IPS DF 19.7 (cell line): ENCODE data around the gene TRAF4.
"Not testable (repeated sequence)": the region's sequence is repeated elsewhere in the genome, so short reads cannot be mapped to it uniquely, and the experiment has no call there.

Experiments
- DNase-seq: peaks from one replicate; pipeline ENCODE4 v3.0.0-alpha.2; 2013; ENCODE audit warnings: low read depth, low spot score

TRAF4 gene

DNA sequence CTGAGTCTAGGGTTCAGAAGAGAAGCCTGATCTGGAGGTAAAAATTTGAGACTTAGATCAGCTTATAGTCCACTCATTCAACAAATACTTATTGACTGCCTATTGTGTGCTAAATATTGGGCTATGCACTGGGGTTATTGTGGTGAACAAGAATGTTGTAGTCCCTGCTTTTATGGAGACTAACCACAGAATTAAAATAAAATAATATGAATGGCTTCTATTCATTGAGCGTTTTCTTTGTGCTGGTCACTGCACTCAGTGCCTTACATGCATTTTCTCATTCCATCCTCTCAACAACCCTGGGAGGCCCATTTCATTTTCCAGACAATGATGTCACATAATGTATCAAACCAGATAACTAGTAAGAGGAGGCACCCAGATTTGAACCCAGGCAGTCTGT is 10.5 kb upstream of the TRAF4 start:
- no peak for DNase-seq

GRCh38 chr17:28734712-28735241 is 9.0 kb upstream of the TRAF4 start:
- no peak for DNase-seq

GRCh38 chr17:28735242-28735722 is 8.5 kb upstream of the TRAF4 start:
- no peak for DNase-seq

- DNase-seq, result not testable (repeated sequence)
These were observed 7.7 kb upstream of the TRAF4 start for GRCh38 chr17:28735913-28736769.

DNA sequence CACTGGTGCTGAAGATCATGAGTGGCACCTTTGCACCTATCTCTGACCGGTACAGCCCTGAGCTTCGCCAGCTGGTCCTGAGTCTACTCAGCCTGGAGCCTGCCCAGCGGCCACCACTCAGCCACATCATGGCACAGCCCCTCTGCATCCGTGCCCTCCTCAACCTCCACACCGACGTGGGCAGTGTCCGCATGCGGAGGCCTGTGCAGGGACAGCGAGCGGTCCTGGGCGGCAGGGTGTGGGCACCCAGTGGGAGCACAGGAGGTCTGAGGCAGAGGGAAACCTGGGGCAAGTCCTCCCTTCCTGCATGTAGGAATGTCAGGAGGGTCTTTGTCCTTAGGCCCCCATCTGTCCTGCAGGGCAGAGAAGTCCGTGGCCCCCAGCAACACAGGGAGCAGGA is 6.5 kb upstream of the TRAF4 start:
- no peak for DNase-seq

DNA sequence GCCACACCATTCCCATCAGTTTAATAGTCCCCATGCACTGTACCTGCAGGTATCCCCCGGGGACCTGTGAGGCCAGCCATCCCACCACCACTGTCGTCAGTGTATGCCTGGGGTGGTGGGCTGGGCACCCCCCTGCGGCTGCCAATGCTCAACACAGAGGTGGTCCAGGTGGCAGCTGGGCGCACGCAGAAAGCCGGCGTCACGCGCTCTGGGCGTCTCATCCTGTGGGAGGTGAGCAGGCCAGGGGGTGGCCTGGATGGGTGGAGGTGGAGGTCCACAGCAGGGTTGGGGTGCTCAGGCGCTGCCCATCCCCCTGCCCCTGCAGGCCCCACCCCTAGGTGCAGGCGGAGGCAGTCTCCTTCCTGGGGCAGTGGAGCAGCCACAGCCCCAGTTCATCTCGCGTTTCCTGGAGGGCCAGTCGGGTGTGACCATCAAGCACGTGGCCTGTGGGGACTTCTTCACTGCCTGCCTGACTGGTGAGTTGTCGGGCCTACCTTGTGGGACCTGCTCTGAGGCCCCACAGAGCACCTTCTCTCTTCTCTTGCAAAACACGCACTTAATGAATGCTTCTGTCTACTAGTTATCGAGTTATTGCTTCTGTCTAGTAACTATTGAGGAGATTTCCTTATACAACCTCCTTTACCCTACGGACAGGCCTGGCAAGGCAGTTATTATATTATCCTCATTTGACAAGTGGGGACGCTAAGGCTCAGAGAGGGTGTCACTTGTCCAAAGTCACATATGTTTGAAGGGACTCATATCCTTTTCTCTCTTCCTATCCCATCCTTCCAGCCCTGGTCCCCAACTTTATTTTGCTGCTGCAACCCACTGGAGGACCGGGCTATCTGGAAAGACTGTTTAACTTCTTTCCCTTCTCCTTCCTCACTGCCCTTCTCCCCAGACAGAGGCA is 5.8 kb upstream of the TRAF4 start:
- no peak for DNase-seq

DNA sequence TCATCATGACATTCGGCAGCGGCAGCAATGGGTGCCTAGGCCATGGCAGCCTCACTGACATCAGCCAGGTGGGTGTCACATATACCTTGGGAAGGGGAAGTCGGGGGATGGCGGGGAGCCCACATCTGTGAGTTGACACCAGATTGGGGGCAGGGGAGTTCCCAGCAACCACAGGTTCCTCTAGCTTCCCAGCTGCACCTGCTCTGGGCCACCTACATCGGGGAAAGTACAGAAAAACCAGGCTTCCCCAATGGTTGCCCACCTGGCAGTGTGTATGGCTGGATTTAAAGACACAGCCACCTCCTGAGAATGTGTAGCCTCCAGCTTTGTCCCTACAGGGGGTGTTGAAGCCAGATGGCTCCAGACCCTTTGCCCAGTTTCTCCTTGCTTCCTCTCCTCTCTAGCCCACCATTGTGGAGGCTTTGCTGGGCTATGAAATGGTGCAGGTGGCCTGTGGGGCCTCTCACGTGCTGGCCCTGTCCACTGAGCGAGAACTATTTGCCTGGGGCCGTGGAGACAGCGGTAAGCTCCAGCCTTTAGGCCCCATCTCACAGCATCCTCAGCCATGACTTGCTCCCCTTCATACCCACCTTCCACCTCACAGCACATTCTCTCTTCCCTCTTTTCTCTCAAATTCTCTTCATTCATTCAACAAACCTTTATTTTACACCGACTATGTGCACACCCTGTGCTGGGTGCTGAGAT is 5.0 kb upstream of the TRAF4 start:
- no peak for DNase-seq

DNA sequence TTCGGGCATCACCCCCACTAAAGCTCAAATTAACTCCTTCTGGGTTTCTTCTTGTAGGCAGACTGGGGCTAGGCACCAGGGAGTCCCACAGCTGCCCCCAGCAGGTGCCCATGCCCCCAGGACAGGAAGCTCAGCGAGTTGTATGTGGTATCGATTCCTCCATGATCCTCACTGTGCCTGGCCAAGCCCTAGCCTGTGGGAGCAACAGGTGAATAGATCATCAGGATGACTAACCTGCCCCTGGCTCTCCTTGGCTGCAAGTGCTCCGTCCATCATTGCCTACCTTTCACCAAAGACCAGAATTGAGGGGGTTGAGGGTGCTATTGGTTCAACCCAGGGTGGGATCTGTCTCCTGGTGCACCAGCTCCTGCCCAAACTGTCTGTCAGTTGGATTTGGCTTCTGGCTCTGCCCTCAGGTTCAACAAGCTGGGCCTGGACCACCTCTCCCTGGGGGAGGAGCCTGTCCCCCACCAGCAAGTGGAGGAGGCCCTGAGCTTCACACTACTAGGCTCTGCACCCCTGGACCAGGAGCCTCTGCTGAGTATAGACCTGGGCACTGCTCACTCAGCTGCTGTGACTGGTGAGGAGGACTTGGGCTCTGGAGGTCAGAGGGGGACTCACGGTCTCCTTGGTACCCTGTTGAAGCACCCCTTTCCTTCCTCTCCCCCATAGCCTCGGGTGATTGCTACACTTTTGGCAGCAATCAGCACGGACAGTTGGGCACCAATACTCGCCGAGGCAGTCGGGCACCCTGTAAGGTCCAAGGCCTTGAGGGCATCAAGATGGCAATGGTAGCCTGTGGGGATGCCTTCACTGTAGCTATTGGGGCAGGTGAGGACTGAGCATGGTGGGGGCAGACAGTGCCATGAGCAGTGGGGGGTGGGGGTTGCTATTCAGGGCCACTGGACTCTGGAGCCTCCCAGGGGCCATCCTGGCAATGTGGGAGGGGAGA is 3.1 kb upstream of the TRAF4 start:
- DNase-seq, result no peak

DNA sequence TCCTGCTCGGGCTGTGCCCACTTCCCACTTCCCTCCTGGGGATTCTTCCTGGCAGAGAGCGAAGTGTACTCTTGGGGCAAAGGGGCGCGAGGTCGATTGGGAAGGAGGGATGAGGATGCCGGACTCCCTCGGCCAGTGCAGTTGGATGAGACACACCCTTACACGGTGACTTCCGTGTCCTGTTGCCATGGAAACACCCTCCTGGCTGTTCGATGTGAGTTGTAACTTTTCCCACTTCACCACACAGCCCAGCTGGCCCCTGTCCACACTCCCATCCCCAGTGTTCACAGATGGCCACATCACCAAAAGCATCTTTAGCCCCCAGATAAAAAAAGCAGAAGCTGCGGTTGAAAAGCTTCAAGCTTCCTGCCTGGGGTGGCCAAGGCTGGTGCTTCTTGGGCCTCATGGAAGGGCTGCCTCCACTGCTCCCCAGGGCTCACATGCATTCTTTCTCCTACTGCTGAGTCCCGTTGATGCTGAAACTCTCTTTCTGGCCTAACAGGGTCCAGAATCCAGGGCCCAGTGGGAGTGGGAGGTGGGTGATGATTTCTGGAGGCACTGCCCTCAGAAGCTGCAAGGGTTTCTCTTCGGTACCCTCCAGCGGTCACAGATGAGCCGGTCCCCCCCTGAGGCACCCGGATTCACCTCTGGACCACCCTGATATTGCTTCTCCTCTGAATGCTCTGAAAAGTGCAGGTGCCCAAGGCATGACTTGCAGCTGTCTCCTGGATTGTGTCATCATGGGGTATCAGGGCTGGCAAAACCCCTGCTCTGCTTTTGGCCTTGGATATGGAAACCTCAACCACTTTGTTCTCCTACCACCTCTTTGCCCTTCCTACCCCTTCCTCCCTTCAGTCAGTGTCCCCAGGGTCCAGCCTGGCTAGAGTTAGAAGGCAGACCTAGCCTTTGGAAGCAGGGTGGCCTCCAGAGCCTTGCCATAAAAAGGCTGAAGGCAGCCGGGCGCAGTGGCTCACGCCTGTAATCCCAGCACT is 2.2 kb upstream of the TRAF4 start:
- no peak for DNase-seq

DNA sequence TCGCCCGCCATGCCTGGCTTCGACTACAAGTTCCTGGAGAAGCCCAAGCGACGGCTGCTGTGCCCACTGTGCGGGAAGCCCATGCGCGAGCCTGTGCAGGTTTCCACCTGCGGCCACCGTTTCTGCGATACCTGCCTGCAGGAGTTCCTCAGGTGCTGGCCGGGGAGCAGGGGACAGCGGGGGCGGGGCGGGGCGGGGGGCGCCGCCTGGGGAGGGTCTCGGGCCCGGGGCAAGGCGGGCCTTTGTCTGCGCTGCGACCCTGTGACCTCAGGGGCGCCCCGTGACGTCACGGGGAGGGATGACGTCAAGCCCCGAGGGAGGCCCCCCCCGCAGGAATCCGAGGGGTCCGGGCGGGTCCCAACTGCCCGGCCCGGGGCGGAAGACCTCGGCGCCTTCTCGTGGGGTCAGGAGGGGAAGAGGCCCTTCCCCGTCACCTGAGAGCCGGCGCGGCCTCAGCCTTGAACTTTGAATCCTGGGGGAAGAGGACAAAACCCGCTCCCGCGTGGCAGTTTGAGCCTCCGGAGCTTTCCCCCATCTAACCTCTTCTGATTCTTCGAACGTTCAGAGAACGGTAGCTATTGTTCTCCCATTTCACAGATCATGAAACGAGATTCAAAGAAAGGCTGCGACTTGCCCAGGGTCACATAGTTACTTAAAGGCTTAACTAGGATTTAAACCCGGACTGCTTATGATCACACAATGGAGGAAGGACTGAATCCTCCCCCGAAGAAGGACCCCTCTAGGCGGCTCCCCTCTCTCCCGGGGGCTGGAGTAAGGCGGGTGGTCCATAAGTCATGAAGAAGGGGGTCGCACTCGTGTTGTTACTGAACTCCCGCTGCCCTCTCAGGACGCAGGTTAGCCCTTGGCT is 527 bp downstream of the TRAF4 start:
- no peak for DNase-seq

- peak; percentile 56 for DNase-seq
These were observed 1.4 kb downstream of the TRAF4 start for GRCh38 chr17:28744972-28745785.

- no peak for DNase-seq
These were observed 2.1 kb downstream of the TRAF4 start for GRCh38 chr17:28745786-28746411.

DNA sequence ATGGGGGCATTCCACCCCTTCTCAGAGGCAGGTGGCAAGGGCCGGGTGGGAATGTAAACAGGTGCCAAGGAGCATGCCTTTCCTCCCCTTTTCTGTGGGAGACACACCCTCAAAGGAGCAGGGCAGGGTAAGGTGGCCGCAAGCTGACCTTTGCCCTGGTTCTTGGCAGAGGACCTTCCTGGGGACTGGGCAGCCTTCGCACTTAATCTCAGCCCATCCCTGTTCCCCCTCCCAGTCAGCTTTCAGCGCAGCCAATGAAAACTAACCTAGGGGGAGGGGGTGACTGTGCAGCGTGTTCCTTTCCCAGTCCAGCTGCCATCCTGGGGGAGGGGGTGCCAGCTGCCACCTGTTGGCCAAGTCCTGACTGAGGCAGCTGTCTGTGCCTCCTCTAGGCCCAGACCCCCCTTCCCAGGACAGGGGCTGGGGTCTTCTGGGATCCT is 2.8 kb downstream of the TRAF4 start:
- no peak for DNase-seq

GRCh38 chr17:28747051-28747691 is 3.4 kb downstream of the TRAF4 start:
- no peak for DNase-seq

DNA sequence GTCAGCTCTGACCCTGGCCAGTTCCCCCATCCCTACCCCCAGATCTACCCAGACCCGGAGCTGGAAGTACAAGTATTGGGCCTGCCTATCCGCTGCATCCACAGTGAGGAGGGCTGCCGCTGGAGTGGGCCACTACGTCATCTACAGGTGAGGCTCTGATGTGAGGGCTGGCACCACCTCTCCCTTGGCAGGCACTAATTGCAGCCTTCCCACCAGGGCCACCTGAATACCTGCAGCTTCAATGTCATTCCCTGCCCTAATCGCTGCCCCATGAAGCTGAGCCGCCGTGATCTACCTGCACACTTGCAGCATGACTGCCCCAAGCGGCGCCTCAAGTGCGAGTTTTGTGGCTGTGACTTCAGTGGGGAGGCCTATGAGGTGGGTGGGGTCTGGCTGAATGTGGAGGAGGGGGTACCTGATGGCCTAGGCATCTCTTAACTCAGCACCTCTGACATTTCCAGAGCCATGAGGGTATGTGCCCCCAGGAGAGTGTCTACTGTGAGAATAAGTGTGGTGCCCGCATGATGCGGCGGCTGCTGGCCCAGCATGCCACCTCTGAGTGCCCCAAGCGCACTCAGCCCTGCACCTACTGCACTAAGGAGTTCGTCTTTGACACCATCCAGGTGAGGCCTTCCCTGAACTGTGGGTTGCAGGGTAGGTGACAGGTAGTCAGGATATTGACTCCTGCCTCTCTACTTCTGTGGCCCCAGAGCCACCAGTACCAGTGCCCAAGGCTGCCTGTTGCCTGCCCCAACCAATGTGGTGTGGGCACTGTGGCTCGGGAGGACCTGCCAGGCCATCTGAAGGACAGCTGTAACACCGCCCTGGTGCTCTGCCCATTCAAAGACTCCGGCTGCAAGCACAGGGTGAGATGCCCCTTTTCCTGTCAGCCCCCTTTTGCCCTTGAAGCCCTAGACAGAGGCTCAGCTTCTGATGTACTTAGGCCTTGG is 4.3 kb downstream of the TRAF4 start:
- DNase-seq, result no peak
